ENCODE measurements around the gene PRKCA. TPM values are rescaled to one million over a fixed set of nuclear protein-coding genes. Genes with fewer than 3 reads are reported as not detected.

Gene PRKCA
- total RNA-seq, 1 donor from 2014 or later = 2.2 TPM

GRCh38 chr17:66842505-66842904 lies 540.1 kb downstream of the PRKCA start:
- Mint-ChIP-seq H3K4me3 (no peak overlapping the region), H3K27ac (no peak overlapping the region), H3K36me3 (ENCODE audit: low read depth) (no peaks in the 10 kb centered on the region), H3K9me3 (no peaks in the 10 kb centered on the region), H3K4me1 (no peaks in the 10 kb centered on the region), H3K27me3 (peaks cover 5% of the 10 kb centered on the region)
- ATAC-seq (ENCODE audit: low read depth) (no peak), DNase-seq (no peak)
- intact Hi-C loops (cut with micrococcal nuclease) = no loop called here
- no peak for TF ChIP-seq CTCF (IDR thresholded peaks at IDR 0.05)
- CTCF ChIA-PET = no interaction called here
- POLR2A ChIA-PET = no interaction called here

GRCh38 chr17:66842959-66843358 lies 540.5 kb downstream of the PRKCA start:
- no peak overlapping the region for H3K27ac Mint-ChIP-seq
- intact Hi-C loops (cut with micrococcal nuclease) = no loop called here
- H3K9me3 Mint-ChIP-seq = no peaks in the 10 kb centered on the region

GRCh38 chr17:66843627-66844026 lies 541.2 kb downstream of the PRKCA start:
- Mint-ChIP-seq H3K36me3 (ENCODE audit: low read depth) (no peaks in the 10 kb centered on the region), H3K27ac (no peak overlapping the region), H3K27me3 (peaks cover 5% of the 10 kb centered on the region), H3K4me1 (no peaks in the 10 kb centered on the region), H3K9me3 (no peaks in the 10 kb centered on the region), H3K4me3 (no peak overlapping the region)
- intact Hi-C loops (cut with micrococcal nuclease) = no loop called here
- ChIA-PET POLR2A (no interaction called here), CTCF (no interaction called here)
- ATAC-seq (ENCODE audit: low read depth) (no peak), DNase-seq (no peak)
- TF ChIP-seq CTCF (IDR thresholded peaks at IDR 0.05) = no peak

More at GRCh38 chr17:66842959-66843358, 540.5 kb downstream of the PRKCA start:
- no peak for DNase-seq
- no peak for ATAC-seq (ENCODE audit: low read depth)
- Mint-ChIP-seq H3K27me3 (peaks cover 5% of the 10 kb centered on the region), H3K36me3 (ENCODE audit: low read depth) (no peaks in the 10 kb centered on the region), H3K4me3 (no peak overlapping the region), H3K4me1 (no peaks in the 10 kb centered on the region)
- ChIA-PET CTCF (no interaction called here), POLR2A (no interaction called here)
- TF ChIP-seq CTCF (IDR thresholded peaks at IDR 0.05) = no peak

GRCh38 chr17:66847704-66848103 lies 545.3 kb downstream of the PRKCA start:
- Mint-ChIP-seq H3K36me3 (ENCODE audit: low read depth) (no peaks in the 10 kb centered on the region), H3K9me3 (no peaks in the 10 kb centered on the region), H3K27me3 (peaks cover 6% of the 10 kb centered on the region), H3K4me1 (no peaks in the 10 kb centered on the region), H3K27ac (no peak overlapping the region), H3K4me3 (no peak overlapping the region)
- DNase-seq (no peak), ATAC-seq (ENCODE audit: low read depth) (no peak)
- CTCF ChIA-PET = no interaction called here
- intact Hi-C loops (cut with micrococcal nuclease) = no loop called here
- TF ChIP-seq CTCF (IDR thresholded peaks at IDR 0.05) = no peak
- POLR2A ChIA-PET = no interaction called here

- TF ChIP-seq CTCF (IDR thresholded peaks at IDR 0.05) = no peak
- no peak overlapping the region for H3K27ac Mint-ChIP-seq
- no peak overlapping the region for H3K4me3 Mint-ChIP-seq
- no peaks in the 10 kb centered on the region for H3K36me3 Mint-ChIP-seq (ENCODE audit: low read depth)
- H3K27me3 Mint-ChIP-seq = peaks cover 6% of the 10 kb centered on the region
- no peaks in the 10 kb centered on the region for H3K9me3 Mint-ChIP-seq
- CTCF ChIA-PET = no interaction called here
- ATAC-seq (ENCODE audit: low read depth) (no peak), DNase-seq (no peak)
- H3K4me1 Mint-ChIP-seq = no peaks in the 10 kb centered on the region
- POLR2A ChIA-PET = no interaction called here
- intact Hi-C loops (cut with micrococcal nuclease) = no loop called here
These were observed 546.1 kb downstream of the PRKCA start for GRCh38 chr17:66848496-66848895.
